HG02885 (cell line): ENCODE data around the gene CARD14.

ENCODE experiments used
- ATAC-seq: cut with Tn5 transposase; IDR thresholded peaks from one replicate; pipeline ENCODE4 v1.9.1; 2021; ENCODE audit warnings: mild to moderate bottlenecking; ENCODE audit not compliant: unreplicated experiment, poor library complexity

CARD14 gene

GRCh38 chr17:80208050-80208449 lies 38.2 kb downstream of the CARD14 start:
- no peak for ATAC-seq

- ATAC-seq = no peak
Measured at GRCh38 chr17:80209765-80210164, 39.9 kb downstream of the CARD14 start.

GRCh38 chr17:80210348-80211108 lies 40.7 kb downstream of the CARD14 start:
- ATAC-seq = no peak

- ATAC-seq = no peak
Measured at GRCh38 chr17:80212109-80212508, 42.3 kb downstream of the CARD14 start.

- no peak for ATAC-seq
Measured at GRCh38 chr17:80212511-80212910, 42.7 kb downstream of the CARD14 start.

GRCh38 chr17:80212962-80213642 lies 43.3 kb downstream of the CARD14 start:
- no peak for ATAC-seq

GRCh38 chr17:80213643-80213975 lies 43.8 kb downstream of the CARD14 start:
- no peak for ATAC-seq

- no peak for ATAC-seq
Measured at GRCh38 chr17:80214012-80214877, 44.4 kb downstream of the CARD14 start.

GRCh38 chr17:80214878-80215210 lies 45.0 kb downstream of the CARD14 start:
- ATAC-seq = no peak

GRCh38 chr17:80216473-80217456 lies 46.9 kb downstream of the CARD14 start:
- ATAC-seq = no peak

- no peak for ATAC-seq
Measured at GRCh38 chr17:80217703-80218362, 48.0 kb downstream of the CARD14 start.

GRCh38 chr17:80218391-80218790 lies 48.6 kb downstream of the CARD14 start:
- ATAC-seq = no peak

- peak; percentile 50 for ATAC-seq
Measured at GRCh38 chr17:80219013-80219762, 49.4 kb downstream of the CARD14 start.

GRCh38 chr17:80219763-80220053 lies 49.9 kb downstream of the CARD14 start:
- peak; percentile 5 for ATAC-seq

GRCh38 chr17:80220054-80220735 lies 50.4 kb downstream of the CARD14 start, which contains the start of the genes SGSH and SLC26A11:
Gene SGSH, minus strand, starts transcription at chr17:80220333. Its CDS starts 20 bp downstream, at chr17:80220313.
Gene SLC26A11, plus strand, starts transcription at chr17:80220427. Its CDS starts 1,134 bp downstream, at chr17:80221561.
- peak; percentile 58 for ATAC-seq

- peak; percentile 15 for ATAC-seq
Measured at GRCh38 chr17:80220736-80221215, 50.9 kb downstream of the CARD14 start.

- ATAC-seq = no peak
Measured at GRCh38 chr17:80221351-80222105, 51.7 kb downstream of the CARD14 start.
